Mesothelial cell of epicardium (in vitro differentiated cells): Measurements from ENCODE around the gene PTCRA. TPM values are rescaled to one million over a fixed set of nuclear protein-coding genes. Genes with fewer than 3 reads are reported as not detected.

Experiments used
- DNase-seq, 2 experiments: peaks; one replicate each; pipeline ENCODE4 v3.0.0; 2021; ENCODE audit warnings: low spot score in 2 of 2; ENCODE audit not compliant: unreplicated experiment in 2 of 2
- H3K27ac Mint-ChIP-seq: 2 replicates; pipeline ENCODE4 v1.8.0; 2021; ENCODE audit warnings: mixed read lengths
- H3K27me3 Mint-ChIP-seq: 2 replicates; pipeline ENCODE4 v1.8.0; 2021; ENCODE audit warnings: low read depth, mixed read lengths
- H3K36me3 Mint-ChIP-seq: 2 replicates; pipeline ENCODE4 v1.8.0; 2021; ENCODE audit warnings: mixed read lengths
- H3K4me1 Mint-ChIP-seq: 2 replicates; pipeline ENCODE4 v1.8.0; 2021; ENCODE audit warnings: mixed read lengths
- H3K4me3 Mint-ChIP-seq: 2 replicates; pipeline ENCODE4 v1.8.0; 2021; ENCODE audit warnings: mild to moderate bottlenecking, moderate library complexity, mixed read lengths
- H3K9me3 Mint-ChIP-seq: 2 replicates; pipeline ENCODE4 v1.8.0; 2021; ENCODE audit warnings: mixed read lengths
- total RNA-seq: library from RNA; stranded (reverse); gene quantifications from 3 replicates; pipeline ENCODE4 v1.2.1, GENCODE V29; 2021
- TF ChIP-seq, protein P1 (sequence below): fragments of 200-600 bp; sonication (generic); IDR thresholded peaks from one replicate; pipeline ENCODE4 v1.5.0; 2021; ENCODE audit warnings: antibody characterized with exemption; ENCODE audit not compliant: unreplicated experiment

PTCRA gene, protein sequence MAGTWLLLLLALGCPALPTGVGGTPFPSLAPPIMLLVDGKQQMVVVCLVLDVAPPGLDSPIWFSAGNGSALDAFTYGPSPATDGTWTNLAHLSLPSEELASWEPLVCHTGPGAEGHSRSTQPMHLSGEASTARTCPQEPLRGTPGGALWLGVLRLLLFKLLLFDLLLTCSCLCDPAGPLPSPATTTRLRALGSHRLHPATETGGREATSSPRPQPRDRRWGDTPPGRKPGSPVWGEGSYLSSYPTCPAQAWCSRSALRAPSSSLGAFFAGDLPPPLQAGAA
- not detected in 3 replicates for total RNA-seq

DNA sequence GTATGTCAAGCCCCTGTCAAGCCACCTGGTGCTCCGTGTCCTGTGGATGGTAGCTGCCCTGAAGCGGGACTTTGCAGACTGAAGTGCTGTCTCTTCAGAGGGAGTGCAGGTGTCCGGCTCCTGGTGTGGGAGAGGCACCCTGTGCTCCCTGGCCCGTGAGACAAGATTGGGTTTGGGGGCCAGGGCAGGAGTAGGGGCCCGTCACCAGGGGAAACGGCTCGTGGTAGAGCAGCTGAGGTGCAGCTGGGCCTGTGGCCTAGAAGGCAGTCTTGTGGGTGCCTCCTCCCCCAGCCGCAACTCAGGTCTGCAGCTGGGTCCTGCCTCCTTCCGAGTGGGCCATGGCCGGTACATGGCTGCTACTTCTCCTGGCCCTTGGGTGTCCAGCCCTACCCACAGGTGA lies at the start of gene PTCRA:
PTCRA (plus strand) TSS at position 322 of the 400 bp plus-strand sequence; CDS start at position 339, 17 bp downstream.
- Mint-ChIP-seq H3K27ac (no peak within 1 kb of the TSS), H3K4me1 (peaks cover 3% of the 10 kb centered on the region), H3K27me3 (no peaks in the 10 kb centered on the region), H3K36me3 (no peaks in the 10 kb centered on the region), H3K9me3 (no peaks in the 10 kb centered on the region), H3K4me3 (no peak within 1 kb of the TSS)
- DNase-seq = no peak
- TF ChIP-seq, protein P1, sequence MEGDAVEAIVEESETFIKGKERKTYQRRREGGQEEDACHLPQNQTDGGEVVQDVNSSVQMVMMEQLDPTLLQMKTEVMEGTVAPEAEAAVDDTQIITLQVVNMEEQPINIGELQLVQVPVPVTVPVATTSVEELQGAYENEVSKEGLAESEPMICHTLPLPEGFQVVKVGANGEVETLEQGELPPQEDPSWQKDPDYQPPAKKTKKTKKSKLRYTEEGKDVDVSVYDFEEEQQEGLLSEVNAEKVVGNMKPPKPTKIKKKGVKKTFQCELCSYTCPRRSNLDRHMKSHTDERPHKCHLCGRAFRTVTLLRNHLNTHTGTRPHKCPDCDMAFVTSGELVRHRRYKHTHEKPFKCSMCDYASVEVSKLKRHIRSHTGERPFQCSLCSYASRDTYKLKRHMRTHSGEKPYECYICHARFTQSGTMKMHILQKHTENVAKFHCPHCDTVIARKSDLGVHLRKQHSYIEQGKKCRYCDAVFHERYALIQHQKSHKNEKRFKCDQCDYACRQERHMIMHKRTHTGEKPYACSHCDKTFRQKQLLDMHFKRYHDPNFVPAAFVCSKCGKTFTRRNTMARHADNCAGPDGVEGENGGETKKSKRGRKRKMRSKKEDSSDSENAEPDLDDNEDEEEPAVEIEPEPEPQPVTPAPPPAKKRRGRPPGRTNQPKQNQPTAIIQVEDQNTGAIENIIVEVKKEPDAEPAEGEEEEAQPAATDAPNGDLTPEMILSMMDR = no peak

DNA sequence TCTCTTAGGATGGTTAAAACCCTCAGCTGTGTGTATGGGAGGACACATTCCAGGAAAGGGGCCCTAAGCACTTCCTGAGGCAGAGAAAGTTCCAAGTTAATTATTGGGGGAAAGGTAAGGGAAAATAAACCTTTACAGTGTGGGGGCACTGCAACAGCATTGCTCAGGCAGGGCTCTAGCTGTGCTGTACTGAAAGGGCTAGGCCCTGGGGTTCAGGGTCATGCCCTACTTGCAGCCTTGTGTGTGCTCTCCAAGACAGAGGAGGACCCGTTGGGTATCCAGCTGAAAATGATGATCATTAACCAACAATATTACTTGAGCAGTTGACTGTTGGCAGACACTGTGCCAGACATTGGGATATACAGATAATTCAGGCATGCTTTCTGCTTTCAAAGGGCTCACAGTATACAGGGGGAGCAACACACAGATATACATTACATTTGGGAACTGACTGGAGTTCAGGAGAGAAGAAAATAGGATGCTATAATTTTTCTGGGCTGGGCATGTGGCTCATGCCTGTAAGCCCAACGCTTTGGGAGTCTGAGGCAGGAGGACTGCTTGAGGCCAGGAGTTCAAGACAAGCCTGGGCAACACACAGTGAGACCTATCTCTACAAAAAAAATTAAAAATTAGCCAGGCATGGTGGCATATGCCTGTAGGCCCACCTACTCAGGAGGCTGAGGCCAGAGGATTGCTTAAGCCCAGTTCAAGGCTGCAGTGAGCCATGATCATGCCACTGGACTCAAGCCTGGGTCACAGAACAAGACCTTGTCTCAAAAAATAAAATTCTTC lies 45.5 kb upstream of the PTCRA start:
- H3K4me1 Mint-ChIP-seq = no peaks in the 10 kb centered on the region
- H3K9me3 Mint-ChIP-seq = no peaks in the 10 kb centered on the region
- peaks cover 11% of the 10 kb centered on the region for H3K36me3 Mint-ChIP-seq
- no peak for DNase-seq
- no peaks in the 10 kb centered on the region for H3K27me3 Mint-ChIP-seq
- H3K27ac Mint-ChIP-seq = no peak overlapping the region
- no peak overlapping the region for H3K4me3 Mint-ChIP-seq
- TF ChIP-seq, protein P1 = no peak

GRCh38 chr6:42871711-42872110 lies 44.1 kb upstream of the PTCRA start:
- TF ChIP-seq, protein P1 = no peak
- Mint-ChIP-seq H3K9me3 (no peaks in the 10 kb centered on the region), H3K27me3 (no peaks in the 10 kb centered on the region), H3K36me3 (peaks cover 8% of the 10 kb centered on the region), H3K27ac (no peak overlapping the region), H3K4me3 (no peak overlapping the region), H3K4me1 (no peaks in the 10 kb centered on the region)
- no peak for DNase-seq

- no peak overlapping the region for H3K27ac Mint-ChIP-seq
Measured at GRCh38 chr6:42873313-42873712, 42.5 kb upstream of the PTCRA start.

DNA sequence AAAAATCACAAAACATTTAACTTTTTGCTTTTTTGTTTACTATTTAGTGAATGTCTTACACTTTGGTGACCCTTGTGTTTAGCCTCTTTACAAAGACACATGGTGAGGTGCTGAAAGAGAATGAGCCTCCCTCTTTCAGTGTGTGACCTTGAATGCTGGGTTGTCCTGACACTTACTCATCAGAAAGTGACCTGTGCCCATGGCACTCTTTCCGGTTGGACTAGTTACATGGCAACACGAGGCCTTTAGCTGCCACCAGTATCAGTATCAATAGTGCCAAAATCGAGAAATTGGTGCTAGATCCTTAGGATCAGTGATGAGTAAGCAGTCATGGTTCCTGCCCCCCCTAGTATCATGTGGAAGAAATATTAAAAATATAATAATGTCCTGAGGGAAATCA lies 38.2 kb upstream of the PTCRA start:
- no peak overlapping the region for H3K27ac Mint-ChIP-seq
- H3K27me3 Mint-ChIP-seq = no peaks in the 10 kb centered on the region
- TF ChIP-seq, protein P1 = no peak
- no peak for DNase-seq
- H3K36me3 Mint-ChIP-seq = peaks cover 1% of the 10 kb centered on the region
- no peaks in the 10 kb centered on the region for H3K9me3 Mint-ChIP-seq
- peaks cover 7% of the 10 kb centered on the region for H3K4me1 Mint-ChIP-seq
- peak overlapping the region; percentile 40 for H3K4me3 Mint-ChIP-seq

More at GRCh38 chr6:42873313-42873712, 42.5 kb upstream of the PTCRA start:
- Mint-ChIP-seq H3K9me3 (no peaks in the 10 kb centered on the region), H3K27me3 (no peaks in the 10 kb centered on the region), H3K4me1 (no peaks in the 10 kb centered on the region), H3K36me3 (peaks cover 3% of the 10 kb centered on the region), H3K4me3 (no peak overlapping the region)
- DNase-seq = no peak
- TF ChIP-seq, protein P1 = no peak
